Natural killer cell (primary cell): ENCODE data around the gene RFC1. TPM values are rescaled to one million over a fixed set of nuclear protein-coding genes. Genes with fewer than 3 reads are reported as not detected.
A peak's percentile ranks its signal among the peaks of the same experiment; 100 is the strongest.
"Not testable (repeated sequence)": the region's sequence is repeated elsewhere in the genome, so short reads cannot be mapped to it uniquely, and the experiment has no call there.

Source experiments
- ATAC-seq, 3 donors: fragments of 150-1000 bp in 2 of 3; fragments of 200-7000 bp in 1 of 3; cut with Tn5 transposase; 1 replicate in 1 of 3; 2 replicates in 2 of 3; pipeline ENCODE4 v1.10.0; 2021; ENCODE audit warnings: mild to moderate bottlenecking in 2 of 3, moderate library complexity in 2 of 3
- DNase-seq, 2 donors: peaks; one replicate each; pipeline versions ENCODE4 v3.0.0 to v3.0.0-alpha.2; 2013 to 2021; ENCODE audit warnings: mixed read lengths in 1 of 2
- H3K27ac ChIP-seq: one replicate; pipeline ENCODE4 v1.5.1; 2013; ENCODE audit warnings: mild to moderate bottlenecking, low read length
- H3K27me3 ChIP-seq: one replicate; pipeline ENCODE4 v1.6.1; 2013; ENCODE audit warnings: low read length; ENCODE audit not compliant: control insufficient read depth, insufficient read depth
- H3K36me3 ChIP-seq: one replicate; pipeline ENCODE4 v1.6.1; 2013; ENCODE audit warnings: low read length; ENCODE audit not compliant: control insufficient read depth, insufficient read depth
- H3K4me1 ChIP-seq: one replicate; pipeline ENCODE4 v1.6.1; 2013; ENCODE audit warnings: low read length; ENCODE audit not compliant: control insufficient read depth, insufficient read depth
- H3K4me3 ChIP-seq: one replicate; pipeline ENCODE4 v1.5.1; 2013; ENCODE audit warnings: low read length
- H3K9me3 ChIP-seq: one replicate; pipeline ENCODE4 v1.6.1; 2013; ENCODE audit warnings: low read length; ENCODE audit not compliant: control insufficient read depth, insufficient read depth
- H3K27ac Mint-ChIP-seq, 2 donors: one replicate each; pipeline ENCODE4 v1.8.0; 2022; ENCODE audit warnings: mild to moderate bottlenecking in 2 of 2, mixed read lengths in 2 of 2, moderate library complexity in 1 of 2
- H3K27me3 Mint-ChIP-seq, 2 donors: one replicate each; pipeline ENCODE4 v1.8.0; 2022; ENCODE audit warnings: low read depth in 2 of 2, mixed read lengths in 2 of 2
- H3K36me3 Mint-ChIP-seq: one replicate; pipeline ENCODE4 v1.8.0; 2022; ENCODE audit warnings: mixed read lengths
- H3K4me1 Mint-ChIP-seq, 2 donors: one replicate each; pipeline ENCODE4 v1.8.0; 2022; ENCODE audit warnings: mixed read lengths in 2 of 2
- H3K4me3 Mint-ChIP-seq: one replicate; pipeline ENCODE4 v1.8.0; 2022; ENCODE audit warnings: mild to moderate bottlenecking, moderate library complexity, mixed read lengths
- H3K9me3 Mint-ChIP-seq, 2 donors: one replicate each; pipeline ENCODE4 v1.8.0; 2022; ENCODE audit warnings: mixed read lengths in 2 of 2
- CTCF ChIP-seq: fragments of 200-600 bp; IDR thresholded peaks from one replicate; pipeline ENCODE4 v1.8.0; 2022; ENCODE audit warnings: antibody characterized with exemption
- WGBS: methylation state at CpG from one replicate; pipeline ENCODE4 v1.1.7; 2013; ENCODE audit warnings: missing lambda C conversion rate; ENCODE audit not compliant: insufficient coverage; 5-methylcytosine and 5-hydroxymethylcytosine counted together
- intact Hi-C: fragments of 100-400 bp; cut with micrococcal nuclease; formaldehyde crosslinking; loops from one replicate; pipeline ENCODE4 v1.14.2; 2022
- total RNA-seq, 4 donors: library from RNA; stranded (reverse); fragments of 120-200 nt in 1 of 4; gene quantifications; one replicate each; pipeline versions ENCODE4 v1.2.3 to v1.2.4, GENCODE V29; 2013 to 2022

Gene RFC1
- total RNA-seq = 100 to 1,000 TPM in 1 of 3 donors, 10 to 100 TPM in 2; 74.6 to 103 (median 84.7) TPM
- total RNA-seq (2013) = 72.5 TPM

DNA sequence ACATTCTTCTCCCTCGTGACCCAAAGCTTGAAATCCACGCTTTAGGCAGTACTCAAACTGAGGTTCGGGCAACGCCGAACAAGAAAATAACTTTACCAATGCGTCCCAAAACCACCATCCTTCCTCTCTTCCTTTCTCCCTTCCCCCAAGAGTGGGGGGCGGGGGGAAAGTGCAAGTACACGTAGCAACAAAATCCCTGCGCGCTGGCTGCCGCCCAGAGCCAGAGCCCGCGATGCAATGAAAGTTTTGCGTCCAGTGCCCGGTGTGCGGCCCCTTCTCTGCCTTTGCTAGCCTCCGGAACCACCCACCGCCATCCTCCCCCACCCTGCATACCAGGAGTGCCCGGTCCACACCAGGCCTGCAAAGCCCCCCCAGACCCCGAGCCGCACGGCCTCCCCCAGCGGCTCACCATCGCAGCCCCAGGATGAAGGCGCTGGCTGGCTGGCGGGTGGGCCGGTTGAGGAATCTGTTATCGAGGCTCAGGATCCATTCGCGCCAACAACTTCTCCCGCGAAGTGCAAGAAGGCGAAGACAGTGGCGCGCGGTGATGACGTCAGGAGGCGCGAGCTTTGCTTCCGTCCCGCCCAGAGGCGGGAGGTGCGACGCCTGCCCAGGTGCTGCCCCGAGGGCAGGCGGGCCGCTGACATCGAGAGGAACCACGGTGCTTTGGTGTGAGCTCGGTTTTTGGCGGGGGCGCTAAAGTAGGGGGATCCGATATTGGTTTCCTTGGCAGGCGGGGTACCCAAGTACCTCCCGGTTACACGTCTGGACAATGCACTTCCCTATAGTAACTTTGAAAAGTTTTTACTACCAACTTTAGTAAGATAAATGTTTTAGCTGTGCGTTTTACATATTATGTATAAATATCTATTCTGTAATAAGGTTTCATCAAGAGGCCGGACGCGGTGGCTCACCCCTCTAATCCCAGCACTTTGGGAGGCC lies at the start of gene RFC1:
Gene RFC1 (minus strand): TSS at position 533 of the 942 bp plus-strand sequence. CDS start 121 bp downstream, at position 412.
- Mint-ChIP-seq H3K36me3 (no peaks in the 10 kb centered on the region), H3K27me3 (no peaks in the 10 kb centered on the region), H3K4me3 (peak within 1 kb of the TSS; percentile 93), H3K4me1 (peaks cover 27 to 38% of the 10 kb centered on the region in 2 donors), H3K27ac (peak within 1 kb of the TSS; percentile 89 to 97), H3K9me3 (no peaks in the 10 kb centered on the region)
- ATAC-seq (peak; percentile 95 to 98 (median 97)), DNase-seq (peak; percentile 94 to 97)
- H3K36me3 ChIP-seq = no peaks in the 10 kb centered on the region
- peaks cover 14% of the 10 kb centered on the region for H3K4me1 ChIP-seq
- no peak for TF ChIP-seq CTCF
- H3K27ac ChIP-seq = peak within 1 kb of the TSS; percentile 59
- H3K27me3 ChIP-seq = no peaks in the 10 kb centered on the region
- no peaks in the 10 kb centered on the region for H3K9me3 ChIP-seq
- peak within 1 kb of the TSS; percentile 95 for H3K4me3 ChIP-seq
- under 1% methylated on average over 51 of the region's 60 CpGs for WGBS
- intact Hi-C loops = loop anchor here (1.0 to 5.0 kb wide), 3 partner anchors 13 to 184 kb away; partner anchors contain the start of genes LIAS, RPL9 and WDR19

DNA sequence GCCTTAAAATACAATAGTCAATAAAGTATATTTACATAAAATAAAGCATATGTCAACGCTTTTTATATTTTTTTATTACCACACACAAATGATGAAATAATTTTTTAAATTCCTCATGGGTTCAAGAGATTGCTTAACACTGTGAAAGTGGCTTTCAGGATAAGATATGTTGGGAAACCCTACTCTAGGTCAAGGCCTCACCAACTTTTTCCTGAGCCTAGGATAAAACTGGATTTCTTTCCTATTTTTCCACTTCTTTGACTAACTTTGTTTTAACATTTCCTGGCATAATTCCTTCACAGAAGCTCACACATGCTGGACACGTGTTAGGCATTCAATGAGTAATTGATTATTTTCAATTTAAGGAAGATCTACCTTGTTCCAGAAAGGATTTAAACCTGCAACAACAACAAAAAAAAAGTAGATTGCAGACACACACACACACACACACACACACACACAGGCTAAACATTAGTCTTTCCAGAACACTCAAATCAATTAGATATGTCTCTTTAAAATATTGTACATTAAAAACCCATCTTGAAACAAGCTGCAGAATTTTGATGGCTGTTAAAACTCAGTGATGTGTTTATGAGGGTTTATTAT lies 49.6 kb upstream of the RFC1 start:
- H3K36me3 Mint-ChIP-seq = no peaks in the 10 kb centered on the region
- H3K9me3 ChIP-seq = no peaks in the 10 kb centered on the region

GRCh38 chr4:39411561-39411960 lies 45.4 kb upstream of the RFC1 start:
- H3K36me3 ChIP-seq, H3K27ac Mint-ChIP-seq, H3K27ac ChIP-seq, H3K36me3 Mint-ChIP-seq, H3K4me3 Mint-ChIP-seq, DNase-seq, intact Hi-C loops, H3K27me3 ChIP-seq, H3K4me3 ChIP-seq, ATAC-seq, H3K9me3 Mint-ChIP-seq, H3K9me3 ChIP-seq, H3K4me1 Mint-ChIP-seq, H3K4me1 ChIP-seq: not testable (repeated sequence)
- peaks cover 4 to 17% of the 10 kb centered on the region in 2 donors for H3K27me3 Mint-ChIP-seq
- 95% methylated on average over 8 of the region's 8 CpGs for WGBS

More for the DNA sequence above, 49.6 kb upstream of the RFC1 start:
- Histone ChIP-seq H3K4me3 (no peak overlapping the region), H3K36me3 (no peaks in the 10 kb centered on the region), H3K4me1 (no peaks in the 10 kb centered on the region), H3K27ac (no peak overlapping the region), H3K27me3 (no peaks in the 10 kb centered on the region)
- no CpG with 5 or more reads among the region's 2 CpGs for WGBS
- Mint-ChIP-seq H3K27me3 (peaks cover 0 to 6% of the 10 kb centered on the region in 2 donors), H3K27ac (no peak overlapping the region), H3K9me3 (no peaks in the 10 kb centered on the region), H3K4me1 (no peaks in the 10 kb centered on the region), H3K4me3 (no peak overlapping the region)
- no peak for TF ChIP-seq CTCF
- intact Hi-C loops = no loop called here
- ATAC-seq (no peak), DNase-seq (no peak)

- peaks cover 4 to 19% of the 10 kb centered on the region in 2 donors for H3K27me3 Mint-ChIP-seq
- H3K9me3 Mint-ChIP-seq = no peaks in the 10 kb centered on the region
- no peaks in the 10 kb centered on the region for H3K36me3 ChIP-seq
- no peak for TF ChIP-seq CTCF
- H3K9me3 ChIP-seq = no peaks in the 10 kb centered on the region
- WGBS = 41% methylated on average over 4 of the region's 5 CpGs
- DNase-seq (peak in 1 of 2 donors; percentile 17), ATAC-seq (no peak)
- intact Hi-C loops = no loop called here
- H3K27ac Mint-ChIP-seq = no peak overlapping the region
- no peaks in the 10 kb centered on the region for H3K4me1 Mint-ChIP-seq
- H3K27ac ChIP-seq = no peak overlapping the region
- no peaks in the 10 kb centered on the region for H3K36me3 Mint-ChIP-seq
- no peaks in the 10 kb centered on the region for H3K27me3 ChIP-seq
- H3K4me1 ChIP-seq = no peaks in the 10 kb centered on the region
- no peak overlapping the region for H3K4me3 ChIP-seq
- H3K4me3 Mint-ChIP-seq = no peak overlapping the region
Observed at GRCh38 chr4:39410415-39410814, 44.3 kb upstream of the RFC1 start.
